HG02759 (cell line): Measurements from ENCODE around the gene SPPL2B.

ENCODE experiments used
- ATAC-seq: cut with Tn5 transposase; IDR thresholded peaks from one replicate; pipeline ENCODE4 v1.9.1; 2021; ENCODE audit warnings: mild to moderate bottlenecking, moderate library complexity; ENCODE audit not compliant: unreplicated experiment

SPPL2B gene

DNA sequence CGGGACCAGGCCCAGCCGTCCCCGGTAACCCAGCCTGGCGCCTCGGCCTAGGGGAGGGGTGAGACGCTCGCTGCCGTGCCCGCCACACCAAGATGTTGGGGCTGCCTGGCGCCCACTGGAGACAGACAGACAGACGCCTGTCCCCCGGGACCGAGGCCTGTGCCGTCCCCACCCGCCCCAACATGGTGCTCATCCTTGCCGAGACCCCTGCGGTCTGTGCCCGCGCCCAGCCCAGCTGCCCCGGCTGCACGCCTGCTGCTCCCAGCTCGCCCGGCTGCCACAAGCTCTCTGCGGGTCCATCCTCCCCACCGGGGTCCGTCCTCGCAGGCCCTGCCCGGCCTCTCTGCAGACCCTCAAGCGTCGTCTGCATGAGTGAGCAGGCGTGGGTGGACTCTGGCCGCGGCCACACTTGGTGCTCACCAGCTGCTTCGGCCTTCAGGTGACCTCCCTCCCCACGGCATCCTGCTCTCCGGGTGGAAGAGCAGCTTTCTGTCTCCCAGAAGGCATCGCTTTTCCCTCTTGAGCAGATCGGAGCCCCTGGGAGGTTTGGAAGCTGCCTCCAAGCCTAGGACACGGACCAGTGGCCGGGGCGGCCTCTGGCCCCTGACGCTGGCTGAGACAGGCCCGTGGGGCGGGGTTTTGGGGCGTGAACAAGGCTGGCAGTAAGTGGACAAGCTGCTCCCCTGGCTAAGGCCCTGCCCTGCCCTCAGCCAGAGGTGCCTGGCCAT, 24.8 kb downstream of the SPPL2B start:
- ATAC-seq: no peak

DNA sequence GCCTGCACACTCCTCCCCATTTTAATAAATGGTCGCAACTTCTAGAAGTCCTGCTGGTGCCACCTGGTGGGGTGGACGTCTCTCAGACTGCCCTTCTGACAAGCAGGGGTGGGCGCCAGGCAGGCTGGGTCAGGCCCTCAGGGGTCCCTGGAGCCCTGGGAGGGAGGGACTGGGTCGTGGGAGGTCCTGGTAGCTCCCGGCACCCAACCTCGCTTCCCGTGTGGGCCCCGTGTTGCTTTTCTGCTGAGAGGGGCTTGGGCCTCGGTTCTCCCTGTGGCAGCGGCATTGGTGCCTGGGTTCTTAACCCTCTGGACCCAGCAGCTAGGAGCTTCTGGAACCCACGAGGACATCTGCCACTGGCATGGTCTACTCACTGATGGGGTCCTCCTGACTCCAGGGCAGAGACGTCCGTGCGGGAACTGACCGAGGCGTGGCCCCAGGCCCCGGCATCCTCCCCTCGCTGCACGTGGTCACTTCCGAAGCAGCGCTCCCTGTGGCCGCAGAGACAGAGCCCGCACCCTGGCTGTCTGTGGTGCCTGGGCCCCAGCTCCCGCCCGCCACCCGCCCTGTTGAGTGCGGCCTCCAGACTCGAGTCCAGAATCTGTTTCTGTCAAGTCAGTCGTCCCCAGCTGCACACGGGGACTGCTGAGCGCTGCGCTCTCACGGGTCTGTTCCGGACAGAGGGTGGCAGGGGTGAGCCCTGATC, 25.6 kb downstream of the SPPL2B start:
- no peak for ATAC-seq

- ATAC-seq: no peak
These were observed 26.2 kb downstream of the SPPL2B start for GRCh38 chr19:2354670-2355069.

- no peak for ATAC-seq
These were observed 26.9 kb downstream of the SPPL2B start for GRCh38 chr19:2355168-2356035.

DNA sequence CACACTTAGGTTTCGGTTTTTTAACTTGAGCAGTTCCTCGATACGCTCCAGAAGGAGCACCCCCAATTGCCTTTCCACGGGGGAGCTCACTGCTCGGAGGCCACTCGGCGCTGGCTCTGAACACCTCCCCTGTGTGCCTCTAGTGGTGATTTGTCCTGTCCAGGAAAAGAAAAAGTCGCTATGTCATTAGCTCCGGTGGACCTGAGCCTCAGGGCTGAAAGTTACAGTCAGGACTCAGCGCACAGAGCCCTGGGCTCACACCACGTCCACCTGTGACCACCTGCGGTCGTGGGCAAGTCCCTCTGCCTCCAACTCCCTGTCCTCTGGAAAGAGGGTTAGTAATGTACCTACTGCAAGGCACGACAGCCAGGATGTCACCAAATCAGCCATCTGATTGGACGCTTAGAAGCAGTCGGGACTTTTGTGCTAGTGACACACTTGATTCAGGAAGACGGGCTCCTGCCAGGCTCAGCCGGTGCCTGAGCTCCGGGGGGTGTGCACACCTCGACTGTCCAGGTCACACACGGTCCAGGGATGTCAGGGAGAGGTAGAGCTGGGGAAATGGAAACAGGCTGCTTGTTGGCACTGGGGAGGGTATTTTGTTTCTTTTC, 27.7 kb downstream of the SPPL2B start:
- ATAC-seq: no peak

- no peak for ATAC-seq
These were observed 29.1 kb downstream of the SPPL2B start for GRCh38 chr19:2357279-2358206.

DNA sequence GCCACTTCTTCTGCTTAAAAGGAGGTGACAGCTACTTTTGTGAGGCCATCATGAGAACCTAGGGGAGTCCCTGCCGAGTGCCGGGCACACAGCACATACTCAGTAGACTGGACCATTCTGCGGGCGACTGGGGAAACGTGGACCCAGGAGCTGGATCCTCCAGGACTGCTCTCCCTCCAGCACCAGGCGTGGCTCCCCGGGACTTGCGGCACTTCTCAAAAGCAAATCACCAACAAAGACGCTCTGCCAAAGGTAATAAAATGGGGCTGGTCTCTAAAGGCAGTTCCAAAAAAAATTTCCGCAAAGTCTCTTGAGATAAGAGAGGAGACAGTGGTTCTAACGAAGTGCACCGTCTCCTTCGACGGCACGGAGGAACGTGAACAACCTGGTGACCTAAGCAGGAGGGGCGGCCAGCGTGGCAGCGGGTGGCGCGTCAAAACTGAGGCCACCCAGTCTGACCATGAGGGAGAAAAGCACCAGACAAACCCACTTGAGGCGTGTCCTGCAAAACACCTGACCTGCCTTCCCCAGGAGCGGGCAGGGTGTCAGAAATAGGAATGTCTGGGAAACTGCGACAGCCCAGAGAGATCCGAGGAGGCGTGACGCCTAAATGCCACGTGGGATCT, 30.2 kb downstream of the SPPL2B start:
- ATAC-seq: no peak

GRCh38 chr19:2359992-2360685, 31.7 kb downstream of the SPPL2B start, which contains the start of gene TMPRSS9:
TSS of gene TMPRSS9 (plus strand) at chr19:2360265. CDS start at chr19:2389786, 29,521 bp downstream.
- no peak for ATAC-seq

GRCh38 chr19:2360833-2361232, 32.3 kb downstream of the SPPL2B start:
- no peak for ATAC-seq

GRCh38 chr19:2361246-2362045, 33.0 kb downstream of the SPPL2B start:
- no peak for ATAC-seq

GRCh38 chr19:2362046-2362969, 33.8 kb downstream of the SPPL2B start:
- ATAC-seq: no peak

DNA sequence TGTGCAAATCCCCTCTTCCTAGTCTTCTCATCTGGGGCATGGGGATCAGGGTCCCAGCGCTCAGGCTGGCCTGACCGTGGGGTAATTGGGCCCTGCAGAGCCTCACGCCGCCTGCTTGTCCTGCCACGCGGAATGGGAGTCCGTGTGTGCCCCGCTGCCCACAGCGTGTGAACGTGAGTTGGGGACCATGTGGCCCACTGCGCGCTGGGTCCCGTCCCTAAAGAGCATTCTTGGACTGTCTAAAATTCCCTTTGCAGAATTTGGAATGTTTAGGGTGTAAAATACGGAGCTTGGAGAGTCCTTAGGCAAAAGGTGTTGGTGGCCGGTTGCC, 34.5 kb downstream of the SPPL2B start:
- ATAC-seq: no peak

DNA sequence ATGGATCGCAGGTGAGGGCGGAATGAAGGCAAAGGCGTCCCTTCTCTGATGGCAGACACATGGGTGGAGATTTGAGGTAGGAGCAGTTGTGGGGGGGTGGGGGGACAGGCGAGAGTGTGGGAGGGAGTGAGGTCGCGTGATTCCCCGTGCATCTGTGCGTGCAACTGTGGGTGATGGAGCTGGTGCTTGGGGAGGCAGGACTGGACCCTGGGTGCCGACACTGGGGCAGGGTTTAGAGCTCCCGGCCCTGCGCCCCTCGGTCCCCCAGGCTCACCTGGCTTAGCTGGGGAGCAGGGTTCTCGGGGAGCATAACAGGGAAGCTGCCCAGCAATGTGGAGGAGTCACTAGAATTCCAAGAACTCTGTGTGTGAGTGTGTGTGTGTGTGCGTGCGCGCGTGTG, 34.9 kb downstream of the SPPL2B start:
- ATAC-seq: no peak

GRCh38 chr19:2365201-2365970, 36.9 kb downstream of the SPPL2B start:
- no peak for ATAC-seq

- no peak for ATAC-seq
These were observed 43.2 kb downstream of the SPPL2B start for GRCh38 chr19:2371656-2372055.

DNA sequence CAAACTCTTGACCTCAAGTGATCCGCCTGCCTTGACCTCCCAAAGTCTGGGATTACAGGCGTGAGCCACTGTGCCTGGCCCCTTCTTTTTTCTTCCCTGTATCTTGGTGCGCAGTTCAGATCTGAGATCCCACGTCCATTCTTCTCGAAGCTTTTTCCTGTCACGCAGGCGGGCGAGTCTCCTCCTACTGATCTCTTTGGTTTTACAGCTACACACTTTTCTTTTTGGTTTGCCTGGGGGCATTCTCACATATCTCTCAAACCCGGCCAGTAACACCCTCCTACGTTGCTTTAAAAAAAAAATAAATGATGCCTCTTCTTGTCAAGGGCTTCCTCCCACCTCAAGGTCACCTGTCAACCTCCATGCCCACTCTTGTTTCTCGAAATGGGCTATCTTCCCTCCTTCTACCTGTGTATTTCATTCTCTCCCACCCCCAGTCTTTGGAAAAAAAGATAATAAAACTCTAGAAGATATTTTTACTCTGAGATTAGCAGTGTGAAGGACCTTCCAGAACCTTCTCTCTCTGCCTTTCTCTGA, 43.7 kb downstream of the SPPL2B start:
- no peak for ATAC-seq
